GM21529 (cell line): ENCODE measurements around the gene INSC.
"Not testable (repeated sequence)": the region's sequence is repeated elsewhere in the genome, so short reads cannot be mapped to it uniquely, and the experiment has no call there.

Experiments used
- ATAC-seq: cut with Tn5 transposase; IDR thresholded peaks from one replicate; pipeline ENCODE4 v1.9.1; 2021; ENCODE audit not compliant: unreplicated experiment

Gene INSC

GRCh38 chr11:15114501-15115475 lies at the start of gene INSC:
Gene INSC, plus strand, starts transcription at chr11:15114923. Its CDS starts 34,252 bp downstream, at chr11:15149175.
- no peak for ATAC-seq

GRCh38 chr11:15069751-15070150 lies 45.0 kb upstream of the INSC start:
- not testable (repeated sequence) for ATAC-seq

- ATAC-seq: no peak
Measured at GRCh38 chr11:15071556-15072255, 43.0 kb upstream of the INSC start.

- ATAC-seq: no peak
Measured at GRCh38 chr11:15072551-15073143, 42.1 kb upstream of the INSC start.

- no peak for ATAC-seq
Measured at GRCh38 chr11:15073361-15074205, 41.1 kb upstream of the INSC start, which contains the start of gene CALCB. Gene CALCB, plus strand, starts transcription at chr11:15073593. Its CDS starts 1,126 bp downstream, at chr11:15074719.

- peak; percentile 93 for ATAC-seq
Measured at GRCh38 chr11:15074206-15075161, 40.2 kb upstream of the INSC start.

- ATAC-seq: no peak
Measured at GRCh38 chr11:15075162-15075526, 39.6 kb upstream of the INSC start.

GRCh38 chr11:15091175-15091574 lies 23.5 kb upstream of the INSC start:
- no peak for ATAC-seq

GRCh38 chr11:15091625-15092024 lies 23.1 kb upstream of the INSC start:
- no peak for ATAC-seq

- peak; percentile 76 for ATAC-seq
Measured at GRCh38 chr11:15093432-15093831, 21.3 kb upstream of the INSC start.

GRCh38 chr11:15095736-15096228 lies 18.9 kb upstream of the INSC start:
- no peak for ATAC-seq

- ATAC-seq: no peak
Measured at GRCh38 chr11:15097411-15097810, 17.3 kb upstream of the INSC start.

GRCh38 chr11:15099267-15099666 lies 15.5 kb upstream of the INSC start:
- ATAC-seq: no peak

GRCh38 chr11:15101072-15101709 lies 13.5 kb upstream of the INSC start:
- ATAC-seq: peak; percentile 89

- ATAC-seq: no peak
Measured at GRCh38 chr11:15104166-15104565, 10.6 kb upstream of the INSC start.

- no peak for ATAC-seq
Measured at GRCh38 chr11:15106201-15106965, 8.3 kb upstream of the INSC start.

- ATAC-seq: peak; percentile 69
Measured at GRCh38 chr11:15107730-15108515, 6.8 kb upstream of the INSC start.
